ENCODE measurements around the gene SOX5. TPM values are rescaled to one million over a fixed set of nuclear protein-coding genes. Genes with fewer than 3 reads are reported as not detected.

The SOX5 gene
- polyA plus RNA-seq, 2 donors: 0.24 to 0.33 TPM

DNA sequence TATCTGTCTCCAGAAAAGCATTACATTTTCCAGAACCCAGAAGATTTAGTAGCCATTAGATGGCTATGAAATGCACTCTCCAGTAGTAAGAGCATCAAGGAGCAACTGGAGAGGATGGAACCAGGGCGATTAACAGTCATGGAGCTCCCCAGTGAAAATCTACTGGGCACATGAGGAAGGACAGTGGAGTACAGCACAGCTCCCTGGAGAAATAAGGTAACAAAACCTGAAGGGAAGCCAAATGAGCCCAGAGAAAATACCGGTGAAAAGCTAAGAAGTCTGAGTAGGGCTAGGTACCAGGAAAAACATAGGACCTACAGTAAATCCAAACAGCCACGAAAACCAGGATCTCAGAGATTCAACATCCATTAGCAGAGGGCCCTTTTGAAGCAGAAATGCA, 21.6 kb downstream of the SOX5 start:
- Histone ChIP-seq H3K27ac (ENCODE audit: low read depth in 2 of 2, low read length in 1 of 2) (no peak overlapping the region), H3K4me1 (ENCODE audit: control insufficient read depth in 2 of 2, insufficient read depth in 2 of 2, low read length in 1 of 2) (no peaks in the 10 kb centered on the region), H3K36me3 (ENCODE audit: control insufficient read depth in 2 of 2, insufficient read depth in 2 of 2, low read length in 1 of 2) (no peaks in the 10 kb centered on the region), H3K4me3 (ENCODE audit: low read depth in 1 of 2, low read length in 2 of 2) (no peak overlapping the region), H3K27me3 (ENCODE audit: control insufficient read depth in 1 of 2, insufficient read depth in 2 of 2, low read length in 2 of 2) (no peaks in the 10 kb centered on the region), H3K9me3 (ENCODE audit: control insufficient read depth in 2 of 2, insufficient read depth in 1 of 2, low read depth in 1 of 2, low read length in 1 of 2) (no peaks in the 10 kb centered on the region)
- WGBS, 2 donors: 80 to 85% methylated on average over 3 of the region's 3 CpGs

DNA sequence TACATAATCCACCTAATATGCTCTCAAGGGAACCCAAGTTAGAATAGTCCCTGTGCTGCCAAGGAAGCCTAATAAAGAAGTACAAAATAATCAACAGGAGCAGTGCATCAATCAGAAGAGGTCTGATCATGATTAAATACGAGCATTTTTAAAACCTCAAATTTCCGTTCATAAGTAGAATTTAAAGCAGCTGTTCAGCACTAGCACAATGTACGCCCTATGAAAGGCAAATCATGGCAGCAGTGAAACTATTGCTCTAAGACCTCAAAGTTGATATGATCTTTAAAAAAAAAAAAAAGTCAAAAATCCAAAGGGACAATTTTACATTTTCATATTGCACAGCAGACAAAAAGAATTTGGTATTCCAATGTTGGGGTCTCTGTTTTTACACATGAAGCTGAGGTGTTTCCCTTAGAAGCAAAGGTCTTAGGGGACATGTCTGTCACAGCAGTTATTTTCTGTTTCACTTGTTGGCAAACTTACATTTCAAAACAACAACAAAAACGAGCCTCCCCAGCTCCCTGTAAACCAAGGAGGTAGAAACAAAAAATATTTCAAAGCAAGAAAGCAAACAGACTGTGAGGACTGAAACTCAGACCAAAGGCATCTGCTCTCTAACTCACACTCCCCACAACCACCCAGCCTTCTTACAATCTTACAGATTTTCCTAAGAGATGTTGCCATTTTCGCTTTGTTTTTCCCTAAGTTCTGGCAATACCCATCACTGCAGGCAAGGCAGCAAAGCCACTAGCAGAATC, 28.2 kb downstream of the SOX5 start:
- Histone ChIP-seq H3K9me3 (ENCODE audit: control insufficient read depth in 2 of 2, insufficient read depth in 1 of 2, low read depth in 1 of 2, low read length in 1 of 2) (no peaks in the 10 kb centered on the region), H3K4me3 (ENCODE audit: low read depth in 1 of 2, low read length in 2 of 2) (no peak overlapping the region), H3K27ac (ENCODE audit: low read depth in 2 of 2, low read length in 1 of 2) (no peak overlapping the region), H3K36me3 (ENCODE audit: control insufficient read depth in 2 of 2, insufficient read depth in 2 of 2, low read length in 1 of 2) (no peaks in the 10 kb centered on the region), H3K4me1 (ENCODE audit: control insufficient read depth in 2 of 2, insufficient read depth in 2 of 2, low read length in 1 of 2) (no peaks in the 10 kb centered on the region), H3K27me3 (ENCODE audit: control insufficient read depth in 1 of 2, insufficient read depth in 2 of 2, low read length in 2 of 2) (no peaks in the 10 kb centered on the region)
- WGBS, 2 donors: 71 to 73% methylated on average over 5 of the region's 5 CpGs

DNA sequence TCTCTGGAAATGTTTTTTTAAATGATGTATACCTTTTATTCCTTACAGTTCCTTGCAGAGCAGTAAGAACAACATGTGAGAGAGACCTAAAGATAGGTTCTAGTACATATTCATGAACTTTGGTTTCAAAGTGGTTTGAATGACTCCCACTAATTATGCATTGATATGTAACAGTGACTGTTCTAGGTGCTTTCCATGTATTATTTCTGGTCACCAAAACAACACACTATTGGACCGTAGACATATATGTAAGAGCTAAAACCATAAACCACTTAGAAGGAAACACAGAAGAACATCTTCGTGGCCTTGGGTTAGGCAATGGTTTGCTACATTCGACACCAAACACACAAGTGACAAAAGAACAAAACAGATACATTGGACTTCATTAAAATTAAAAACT, 37.9 kb downstream of the SOX5 start:
- H3K4me1 ChIP-seq (ENCODE audit: control insufficient read depth in 2 of 2, insufficient read depth in 2 of 2, low read length in 1 of 2): no peaks in the 10 kb centered on the region
- H3K27ac ChIP-seq (ENCODE audit: low read depth in 2 of 2, low read length in 1 of 2): no peak overlapping the region
- no peaks in the 10 kb centered on the region for H3K9me3 ChIP-seq (ENCODE audit: control insufficient read depth in 2 of 2, insufficient read depth in 1 of 2, low read depth in 1 of 2, low read length in 1 of 2)
- H3K4me3 ChIP-seq (ENCODE audit: low read depth in 1 of 2, low read length in 2 of 2): no peak overlapping the region
- H3K27me3 ChIP-seq (ENCODE audit: control insufficient read depth in 1 of 2, insufficient read depth in 2 of 2, low read length in 2 of 2): no peaks in the 10 kb centered on the region
- WGBS, 2 donors: 89 to 91% methylated on average over 3 of the region's 3 CpGs
- H3K36me3 ChIP-seq (ENCODE audit: control insufficient read depth in 2 of 2, insufficient read depth in 2 of 2, low read length in 1 of 2): no peaks in the 10 kb centered on the region

DNA sequence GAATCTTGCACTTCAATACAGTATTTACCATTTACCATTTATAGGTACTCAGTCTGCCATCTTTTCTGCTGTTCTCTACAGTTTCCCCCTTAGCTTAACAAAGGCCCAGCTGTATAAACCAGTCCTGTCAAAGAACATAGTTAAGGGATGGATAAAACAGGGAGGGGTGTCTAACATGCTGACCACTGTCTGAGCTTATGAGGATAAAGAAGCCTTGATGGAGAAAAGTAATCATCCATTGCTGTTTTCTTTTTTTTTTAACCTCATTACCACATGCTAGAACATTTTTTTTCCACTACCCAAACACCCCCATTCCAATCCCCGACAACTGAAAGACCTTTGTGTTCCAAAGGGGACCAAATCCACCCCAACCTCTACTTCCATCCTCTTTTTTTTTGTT, 39.9 kb downstream of the SOX5 start:
- WGBS, 2 donors: 74 to 84% methylated on average over 1 of the region's 1 CpG

DNA sequence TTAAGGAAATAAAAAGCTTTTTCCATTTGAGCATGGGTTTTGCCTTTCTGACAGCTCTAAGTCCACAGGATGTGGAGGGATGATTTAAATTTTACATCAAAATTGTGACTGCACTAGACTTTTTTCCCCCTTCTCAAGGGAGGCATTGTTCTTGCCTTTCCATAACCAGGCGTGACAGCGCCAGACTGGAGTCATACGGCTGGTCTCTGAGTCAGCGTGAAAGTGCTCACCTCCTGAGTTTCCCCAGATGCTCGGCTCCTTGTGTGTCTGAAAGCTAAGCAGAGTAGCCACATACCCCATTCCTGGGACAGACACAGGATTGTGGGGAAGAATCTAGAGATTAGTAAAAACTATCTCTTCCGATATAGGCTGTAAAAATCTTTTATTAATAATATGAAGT, 43.1 kb downstream of the SOX5 start:
- WGBS, 2 donors: 74 to 82% methylated on average over 6 of the region's 6 CpGs
- Histone ChIP-seq H3K4me3 (ENCODE audit: low read depth in 1 of 2, low read length in 2 of 2) (no peak overlapping the region), H3K9me3 (ENCODE audit: control insufficient read depth in 2 of 2, insufficient read depth in 1 of 2, low read depth in 1 of 2, low read length in 1 of 2) (no peaks in the 10 kb centered on the region), H3K27ac (ENCODE audit: low read depth in 2 of 2, low read length in 1 of 2) (no peak overlapping the region), H3K4me1 (ENCODE audit: control insufficient read depth in 2 of 2, insufficient read depth in 2 of 2, low read length in 1 of 2) (no peaks in the 10 kb centered on the region), H3K27me3 (ENCODE audit: control insufficient read depth in 1 of 2, insufficient read depth in 2 of 2, low read length in 2 of 2) (no peaks in the 10 kb centered on the region), H3K36me3 (ENCODE audit: control insufficient read depth in 2 of 2, insufficient read depth in 2 of 2, low read length in 1 of 2) (no peaks in the 10 kb centered on the region)

More for the DNA sequence above, 39.9 kb downstream of the SOX5 start:
- Histone ChIP-seq H3K36me3 (ENCODE audit: control insufficient read depth in 2 of 2, insufficient read depth in 2 of 2, low read length in 1 of 2) (no peaks in the 10 kb centered on the region), H3K4me1 (ENCODE audit: control insufficient read depth in 2 of 2, insufficient read depth in 2 of 2, low read length in 1 of 2) (no peaks in the 10 kb centered on the region), H3K9me3 (ENCODE audit: control insufficient read depth in 2 of 2, insufficient read depth in 1 of 2, low read depth in 1 of 2, low read length in 1 of 2) (no peaks in the 10 kb centered on the region), H3K27ac (ENCODE audit: low read depth in 2 of 2, low read length in 1 of 2) (no peak overlapping the region), H3K27me3 (ENCODE audit: control insufficient read depth in 1 of 2, insufficient read depth in 2 of 2, low read length in 2 of 2) (no peaks in the 10 kb centered on the region), H3K4me3 (ENCODE audit: low read depth in 1 of 2, low read length in 2 of 2) (no peak overlapping the region)

DNA sequence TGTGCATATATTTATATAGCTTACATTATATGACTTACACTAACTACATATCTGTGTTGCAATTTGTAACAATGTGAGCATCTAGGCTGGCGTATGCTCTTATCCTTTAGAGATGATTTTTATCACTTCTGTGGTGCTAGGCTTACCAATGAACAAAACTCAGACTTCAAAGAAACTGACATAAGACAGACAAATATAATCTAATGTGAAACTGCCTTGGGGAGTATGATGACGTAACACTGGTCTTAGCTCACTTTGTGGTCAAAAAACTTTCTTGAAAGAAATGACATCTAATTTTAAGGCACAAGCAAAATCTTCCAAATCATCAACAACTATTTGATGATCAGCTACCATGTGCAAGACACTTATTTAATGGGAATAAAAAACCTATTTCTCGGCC, 50.0 kb downstream of the SOX5 start:
- no peaks in the 10 kb centered on the region for H3K4me1 ChIP-seq (ENCODE audit: control insufficient read depth in 2 of 2, insufficient read depth in 2 of 2, low read length in 1 of 2)
- no peak overlapping the region for H3K4me3 ChIP-seq (ENCODE audit: low read depth in 1 of 2, low read length in 2 of 2)
- 80 to 85% methylated on average over 3 of the region's 3 CpGs for WGBS, 2 donors
- no peaks in the 10 kb centered on the region for H3K36me3 ChIP-seq (ENCODE audit: control insufficient read depth in 2 of 2, insufficient read depth in 2 of 2, low read length in 1 of 2)
- H3K9me3 ChIP-seq (ENCODE audit: control insufficient read depth in 2 of 2, insufficient read depth in 1 of 2, low read depth in 1 of 2, low read length in 1 of 2): no peaks in the 10 kb centered on the region
- no peaks in the 10 kb centered on the region for H3K27me3 ChIP-seq (ENCODE audit: control insufficient read depth in 1 of 2, insufficient read depth in 2 of 2, low read length in 2 of 2)
- no peak overlapping the region for H3K27ac ChIP-seq (ENCODE audit: low read depth in 2 of 2, low read length in 1 of 2)

DNA sequence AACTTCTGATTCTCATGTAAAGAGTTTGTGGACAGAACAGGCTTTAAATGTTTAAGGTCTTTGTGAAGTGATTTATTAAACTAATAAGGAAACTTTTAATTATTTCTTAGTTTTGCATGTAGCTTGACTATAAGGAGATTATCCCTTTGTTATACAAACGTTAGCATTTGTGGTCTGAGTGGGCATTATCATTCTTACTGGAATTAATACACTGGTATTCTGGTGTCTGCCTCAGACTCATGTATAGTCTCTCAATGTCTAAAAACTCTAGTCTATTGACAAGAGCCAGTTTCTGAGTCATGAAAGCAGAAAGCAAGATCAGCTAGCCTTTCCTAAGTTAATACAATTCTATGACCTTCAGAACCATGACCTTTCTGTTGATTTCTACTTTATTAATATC, 51.3 kb downstream of the SOX5 start:
- Histone ChIP-seq H3K27me3 (ENCODE audit: control insufficient read depth in 1 of 2, insufficient read depth in 2 of 2, low read length in 2 of 2) (no peaks in the 10 kb centered on the region), H3K36me3 (ENCODE audit: control insufficient read depth in 2 of 2, insufficient read depth in 2 of 2, low read length in 1 of 2) (no peaks in the 10 kb centered on the region), H3K4me1 (ENCODE audit: control insufficient read depth in 2 of 2, insufficient read depth in 2 of 2, low read length in 1 of 2) (no peaks in the 10 kb centered on the region), H3K9me3 (ENCODE audit: control insufficient read depth in 2 of 2, insufficient read depth in 1 of 2, low read depth in 1 of 2, low read length in 1 of 2) (no peaks in the 10 kb centered on the region), H3K4me3 (ENCODE audit: low read depth in 1 of 2, low read length in 2 of 2) (no peak overlapping the region), H3K27ac (ENCODE audit: low read depth in 2 of 2, low read length in 1 of 2) (no peak overlapping the region)
- 35 to 50% methylated on average over 1 of the region's 1 CpG for WGBS, 2 donors

DNA sequence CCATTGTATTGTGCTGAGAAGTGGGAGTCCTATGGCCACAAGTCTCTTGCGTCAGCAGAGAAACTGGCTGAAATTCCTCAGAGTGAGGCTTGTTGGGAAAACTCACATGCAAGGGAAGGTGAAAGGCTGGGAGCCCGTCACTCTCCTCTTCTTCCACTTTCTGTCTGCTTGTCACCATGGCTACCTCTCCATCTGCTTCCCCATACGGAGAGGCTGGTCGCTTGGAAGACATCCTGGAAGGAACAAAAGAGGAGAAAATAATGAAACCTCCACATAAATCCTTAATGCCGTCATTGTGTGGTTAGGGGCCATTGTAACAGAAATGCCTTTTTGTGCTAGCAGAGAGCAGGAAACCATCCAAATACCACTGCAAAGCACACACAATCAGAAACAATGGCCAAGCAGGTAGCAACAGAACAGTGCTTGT, 53.7 kb downstream of the SOX5 start:
- Histone ChIP-seq H3K27ac (ENCODE audit: low read depth in 2 of 2, low read length in 1 of 2) (no peak overlapping the region), H3K4me3 (ENCODE audit: low read depth in 1 of 2, low read length in 2 of 2) (no peak overlapping the region), H3K4me1 (ENCODE audit: control insufficient read depth in 2 of 2, insufficient read depth in 2 of 2, low read length in 1 of 2) (no peaks in the 10 kb centered on the region), H3K9me3 (ENCODE audit: control insufficient read depth in 2 of 2, insufficient read depth in 1 of 2, low read depth in 1 of 2, low read length in 1 of 2) (no peaks in the 10 kb centered on the region), H3K36me3 (ENCODE audit: control insufficient read depth in 2 of 2, insufficient read depth in 2 of 2, low read length in 1 of 2) (no peaks in the 10 kb centered on the region), H3K27me3 (ENCODE audit: control insufficient read depth in 1 of 2, insufficient read depth in 2 of 2, low read length in 2 of 2) (no peaks in the 10 kb centered on the region)
- WGBS, 2 donors: 54% methylated on average over 5 of the region's 5 CpGs

DNA sequence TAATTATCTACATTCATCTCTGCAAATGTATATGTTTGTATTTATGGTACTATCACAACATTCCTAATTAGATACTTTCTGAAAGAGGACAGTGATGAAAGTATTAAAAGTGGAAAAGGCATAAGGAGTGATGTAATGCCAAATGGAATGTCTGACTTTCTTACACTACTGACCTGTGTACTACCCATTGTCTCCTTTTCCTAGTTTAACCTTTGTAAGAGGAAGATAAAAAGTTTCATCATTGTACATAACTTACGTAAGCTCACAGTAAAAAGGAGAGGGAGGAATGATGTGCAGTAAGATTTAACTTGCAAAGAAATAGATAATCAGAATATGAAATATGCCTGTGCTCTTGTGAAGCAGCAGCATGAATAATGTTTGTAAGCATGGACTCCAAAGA, 55.9 kb downstream of the SOX5 start:
- 85 to 93% methylated on average over 1 of the region's 1 CpG for WGBS, 2 donors
- H3K27ac ChIP-seq (ENCODE audit: low read depth in 2 of 2, low read length in 1 of 2): no peak overlapping the region
- no peaks in the 10 kb centered on the region for H3K36me3 ChIP-seq (ENCODE audit: control insufficient read depth in 2 of 2, insufficient read depth in 2 of 2, low read length in 1 of 2)
- H3K4me1 ChIP-seq (ENCODE audit: control insufficient read depth in 2 of 2, insufficient read depth in 2 of 2, low read length in 1 of 2): no peaks in the 10 kb centered on the region
- no peaks in the 10 kb centered on the region for H3K27me3 ChIP-seq (ENCODE audit: control insufficient read depth in 1 of 2, insufficient read depth in 2 of 2, low read length in 2 of 2)
- H3K9me3 ChIP-seq (ENCODE audit: control insufficient read depth in 2 of 2, insufficient read depth in 1 of 2, low read depth in 1 of 2, low read length in 1 of 2): no peaks in the 10 kb centered on the region
- H3K4me3 ChIP-seq (ENCODE audit: low read depth in 1 of 2, low read length in 2 of 2): no peak overlapping the region

DNA sequence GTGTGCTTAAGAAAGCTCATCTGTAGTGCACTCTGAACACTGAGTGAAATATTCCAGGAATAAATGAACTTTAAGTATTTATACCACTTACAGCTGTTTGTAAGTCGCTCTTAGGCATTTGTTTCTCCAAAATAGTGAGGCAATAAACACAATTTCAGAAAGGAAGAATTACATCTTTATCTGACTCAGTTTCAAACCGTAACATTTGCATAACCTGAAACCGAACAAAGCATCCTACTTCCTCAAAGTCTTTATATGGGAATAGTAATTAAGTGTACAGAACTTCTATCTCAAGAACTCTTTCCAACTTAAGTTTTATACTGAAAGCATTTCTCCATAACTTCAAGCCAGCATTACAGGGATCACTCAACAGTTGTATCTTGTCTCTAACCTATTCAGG, 58.4 kb downstream of the SOX5 start:
- 81 to 87% methylated on average over 3 of the region's 3 CpGs for WGBS, 2 donors
- Histone ChIP-seq H3K9me3 (ENCODE audit: control insufficient read depth in 2 of 2, insufficient read depth in 1 of 2, low read depth in 1 of 2, low read length in 1 of 2) (no peaks in the 10 kb centered on the region), H3K4me1 (ENCODE audit: control insufficient read depth in 2 of 2, insufficient read depth in 2 of 2, low read length in 1 of 2) (no peaks in the 10 kb centered on the region), H3K4me3 (ENCODE audit: low read depth in 1 of 2, low read length in 2 of 2) (no peak overlapping the region), H3K27ac (ENCODE audit: low read depth in 2 of 2, low read length in 1 of 2) (no peak overlapping the region), H3K27me3 (ENCODE audit: control insufficient read depth in 1 of 2, insufficient read depth in 2 of 2, low read length in 2 of 2) (no peaks in the 10 kb centered on the region), H3K36me3 (ENCODE audit: control insufficient read depth in 2 of 2, insufficient read depth in 2 of 2, low read length in 1 of 2) (no peaks in the 10 kb centered on the region)

Data from esophagus (tissue), 2 donors.